ENCODE data around the gene AP4S1.
"Not testable (repeated sequence)": the region's sequence is repeated elsewhere in the genome, so short reads cannot be mapped to it uniquely, and the experiment has no call there.

Gene AP4S1, protein sequence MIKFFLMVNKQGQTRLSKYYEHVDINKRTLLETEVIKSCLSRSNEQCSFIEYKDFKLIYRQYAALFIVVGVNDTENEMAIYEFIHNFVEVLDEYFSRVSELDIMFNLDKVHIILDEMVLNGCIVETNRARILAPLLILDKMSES

DNA sequence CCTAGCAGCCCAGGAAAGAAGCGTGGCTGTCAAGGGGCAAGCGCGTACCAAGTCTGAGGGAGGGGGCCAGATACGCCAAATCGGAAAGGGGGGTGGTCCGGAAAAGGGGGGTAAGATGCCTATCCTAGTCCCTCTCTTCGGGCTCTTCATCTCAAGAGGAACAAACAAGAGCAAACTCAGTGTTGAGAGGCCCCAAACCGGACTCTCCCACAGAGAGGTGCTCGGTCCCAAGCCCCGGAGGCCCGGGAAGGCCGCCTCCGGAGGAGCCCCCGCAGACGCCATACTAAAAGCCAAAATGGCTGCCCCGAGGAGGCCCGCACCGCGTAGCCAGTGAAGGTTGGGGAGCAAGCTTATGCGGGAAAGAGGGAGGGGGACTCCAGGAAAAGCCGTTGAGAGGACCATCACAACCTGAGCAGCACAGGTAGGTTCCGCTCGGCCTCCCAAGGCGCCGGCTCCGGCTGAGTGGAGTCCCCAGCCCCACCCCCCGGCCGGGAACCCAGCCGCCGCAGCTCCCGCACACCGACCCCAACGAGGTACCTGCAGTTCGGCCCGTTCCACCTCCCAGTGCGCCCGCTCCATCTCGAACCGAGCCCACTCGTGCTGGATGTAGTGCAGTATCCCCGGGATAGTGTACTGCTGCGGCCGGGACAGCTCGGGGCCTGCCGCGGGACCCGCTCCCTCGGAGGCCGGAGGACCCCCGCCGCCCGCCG, at the start of gene AP4S1:
Gene AP4S1, plus strand, starts transcription at position 283 of the 710 bp plus-strand sequence. CDS start 40,548 bp downstream, outside the sequence.
- DNase-seq (ENCODE audit: low read depth in 2 of 2), result peak; percentile 14 to 38

- DNase-seq (ENCODE audit: low read depth in 2 of 2), result no peak
These were observed 47.7 kb upstream of the AP4S1 start for GRCh38 chr14:30977752-30978151.

- not testable (repeated sequence) for DNase-seq (ENCODE audit: low read depth in 2 of 2)
These were observed 45.2 kb upstream of the AP4S1 start for GRCh38 chr14:30980106-30980704.

DNA sequence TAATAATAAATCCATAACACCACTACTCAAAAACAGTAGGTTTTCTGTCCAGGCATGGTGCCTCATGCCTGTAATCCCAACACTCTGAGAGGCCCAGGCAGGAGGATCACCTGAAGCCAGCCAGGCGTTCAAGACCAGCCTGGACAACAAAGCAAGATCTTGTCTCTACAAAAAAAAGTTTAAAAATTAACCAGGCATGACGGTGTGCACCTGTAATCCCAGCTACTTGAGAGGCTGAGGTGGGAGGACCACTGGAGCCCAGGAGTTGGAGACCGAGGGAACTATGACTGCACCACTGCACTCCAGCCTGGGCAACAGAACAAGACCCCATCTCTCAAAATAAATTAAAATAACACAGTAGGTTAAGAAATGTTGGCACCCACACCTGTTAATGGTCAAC, 44.5 kb upstream of the AP4S1 start:
- DNase-seq (ENCODE audit: low read depth in 2 of 2), result no peak

GRCh38 chr14:30982533-30982932, 42.9 kb upstream of the AP4S1 start:
- no peak for DNase-seq (ENCODE audit: low read depth in 2 of 2)

DNA sequence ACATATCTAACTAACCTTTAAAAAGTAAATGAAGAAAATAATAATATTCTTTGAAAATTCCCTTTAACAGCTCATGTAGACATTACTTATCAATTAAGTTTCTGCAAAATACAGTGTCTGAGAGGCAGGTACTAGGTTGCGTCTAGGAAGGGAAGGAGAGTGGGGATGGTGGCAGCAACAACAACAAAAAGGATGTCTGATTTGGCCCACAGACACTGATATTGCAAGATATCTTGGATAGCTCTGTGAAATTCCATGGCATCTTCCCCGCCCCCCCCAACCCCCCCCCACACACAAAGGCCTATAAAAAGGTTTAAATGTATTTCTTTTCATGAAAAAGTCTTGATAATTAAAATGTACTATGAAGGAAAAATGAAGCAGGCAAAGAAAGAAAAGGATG, 41.6 kb upstream of the AP4S1 start:
- no peak for DNase-seq (ENCODE audit: low read depth in 2 of 2)

GRCh38 chr14:30985796-30986195, 39.7 kb upstream of the AP4S1 start:
- no peak for DNase-seq (ENCODE audit: low read depth in 2 of 2)

- no peak for DNase-seq (ENCODE audit: low read depth in 2 of 2)
These were observed 36.9 kb upstream of the AP4S1 start for GRCh38 chr14:30988509-30988908.

- DNase-seq (ENCODE audit: low read depth in 2 of 2), result no peak
These were observed 34.7 kb upstream of the AP4S1 start for GRCh38 chr14:30990770-30991169.

DNA sequence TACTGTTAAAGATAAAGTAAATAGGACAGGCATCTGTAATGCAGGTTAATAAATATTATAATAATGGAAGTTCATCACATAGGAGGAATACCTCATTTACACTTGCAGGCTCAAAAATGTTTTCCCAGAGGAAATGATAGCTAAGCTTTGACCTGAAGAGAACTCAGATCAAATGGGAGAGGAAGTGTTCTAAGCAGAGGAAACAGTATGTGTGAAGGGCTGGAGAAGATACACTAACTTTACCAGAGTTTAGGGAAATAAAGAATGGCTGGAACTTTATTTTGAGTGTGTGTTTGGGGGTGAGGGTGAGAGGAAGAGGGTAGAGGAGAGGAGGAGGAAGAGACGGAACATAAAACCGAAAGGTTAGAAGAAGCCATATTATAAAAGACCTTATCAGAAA, 34.0 kb upstream of the AP4S1 start:
- no peak for DNase-seq (ENCODE audit: low read depth in 2 of 2)

DNA sequence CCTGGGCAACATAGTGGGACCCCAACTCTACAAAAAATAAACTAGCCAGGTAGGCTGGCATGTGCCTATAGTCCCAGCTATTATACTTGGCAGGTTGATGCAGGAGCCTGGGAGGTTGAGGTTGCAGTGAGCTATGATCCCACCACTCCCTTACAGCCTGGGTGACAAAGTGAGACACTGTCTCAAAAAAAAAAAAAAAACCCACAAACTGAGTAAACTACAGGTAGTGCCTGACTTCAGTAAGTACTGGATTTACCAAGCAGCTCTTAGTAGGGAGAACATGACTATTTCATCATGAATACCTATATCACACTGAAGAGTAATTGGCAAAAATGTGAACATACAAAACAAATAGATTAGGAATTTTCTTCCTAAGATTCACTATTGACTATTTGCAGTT, 32.4 kb upstream of the AP4S1 start:
- no peak for DNase-seq (ENCODE audit: low read depth in 2 of 2)

- DNase-seq (ENCODE audit: low read depth in 2 of 2), result no peak
These were observed 30.5 kb upstream of the AP4S1 start for GRCh38 chr14:30994681-30995620.

- no peak for DNase-seq (ENCODE audit: low read depth in 2 of 2)
These were observed 29.8 kb upstream of the AP4S1 start for GRCh38 chr14:30995689-30996088.

- DNase-seq (ENCODE audit: low read depth in 2 of 2), result no peak
These were observed 28.4 kb upstream of the AP4S1 start for GRCh38 chr14:30996892-30997659.

GRCh38 chr14:30998100-30998706, 27.2 kb upstream of the AP4S1 start:
- DNase-seq (ENCODE audit: low read depth in 2 of 2), result no peak

DNA sequence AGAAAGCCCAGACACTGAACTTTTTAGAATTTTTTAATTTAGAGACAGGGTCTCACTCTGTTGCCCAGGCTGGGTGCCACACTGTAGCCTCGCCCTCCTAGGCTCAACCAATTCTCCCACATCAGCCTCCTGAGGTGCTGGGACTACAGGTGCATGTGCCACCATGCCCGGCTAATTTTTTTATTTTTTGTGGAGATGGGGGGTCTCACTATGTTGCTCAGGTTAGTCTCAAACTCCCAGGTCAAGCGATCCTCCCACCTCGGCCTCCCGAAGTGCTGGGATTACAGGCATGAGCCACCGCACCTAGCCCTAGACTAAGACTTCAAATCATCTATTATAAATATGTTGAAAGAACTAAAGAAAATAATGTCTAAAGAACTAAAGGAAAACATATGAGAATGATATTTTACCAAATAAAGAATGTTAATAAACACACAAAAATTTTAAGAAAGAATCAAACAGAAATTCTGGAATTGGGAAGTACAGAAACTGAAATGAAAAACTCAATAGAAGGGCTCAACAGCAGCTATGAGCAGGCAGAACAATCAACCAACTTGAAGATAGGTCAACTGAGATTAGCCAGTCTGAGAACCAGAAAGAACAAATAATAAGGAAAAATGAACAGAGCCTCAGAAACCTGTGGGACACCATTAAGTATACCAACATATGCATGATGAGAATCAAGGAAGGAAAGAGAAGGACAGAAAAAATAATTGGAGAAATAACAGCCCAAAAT, 26.2 kb upstream of the AP4S1 start:
- no peak for DNase-seq (ENCODE audit: low read depth in 2 of 2)

DNA sequence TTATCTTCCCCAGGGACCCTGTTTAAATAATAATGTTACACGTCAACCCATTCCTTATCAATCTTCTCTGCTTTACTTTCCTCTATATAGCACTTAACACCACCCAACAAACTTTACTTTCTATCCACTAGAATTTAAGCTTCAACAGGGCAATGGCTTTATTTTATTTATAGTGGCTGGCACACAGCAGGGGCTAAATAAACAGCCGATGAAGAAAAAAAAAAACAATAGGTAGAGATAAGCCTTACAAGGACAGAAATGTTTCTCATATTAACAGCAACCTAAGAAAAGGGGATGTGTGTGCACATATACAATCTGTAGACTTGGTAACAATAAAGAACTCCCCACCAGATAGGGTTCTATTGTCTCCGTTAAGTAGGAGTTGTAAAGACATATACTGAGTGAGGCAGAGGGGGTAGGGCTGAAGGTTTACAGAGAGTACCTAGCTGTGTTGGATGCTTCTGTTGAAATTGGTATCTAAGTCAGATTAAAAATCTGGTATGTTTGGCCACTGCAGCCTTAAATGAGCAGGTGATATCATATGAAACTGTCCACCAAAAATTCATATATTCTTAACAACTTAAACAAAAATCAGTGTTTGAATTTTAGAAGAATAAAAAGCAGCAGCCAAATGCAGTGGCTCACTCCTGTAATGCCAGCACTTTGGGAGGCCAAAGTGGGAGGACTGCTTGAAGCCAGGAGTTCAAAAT, 24.7 kb upstream of the AP4S1 start:
- no peak for DNase-seq (ENCODE audit: low read depth in 2 of 2)

DNA sequence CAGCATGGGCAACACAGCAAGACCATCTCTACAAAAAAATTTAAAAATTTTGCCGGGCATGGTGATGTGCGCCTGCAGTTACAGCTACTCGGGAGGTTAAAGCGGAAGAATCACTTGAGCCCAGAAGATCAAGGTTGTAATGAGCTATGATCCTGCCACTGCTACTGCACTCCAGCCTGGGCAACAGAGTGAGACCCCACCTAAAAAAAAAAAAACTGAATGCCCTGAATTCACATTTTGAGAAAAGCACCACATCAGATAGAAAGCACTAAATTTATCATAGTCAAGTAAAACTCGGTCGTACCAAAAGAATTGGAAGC, 24.1 kb upstream of the AP4S1 start:
- DNase-seq (ENCODE audit: low read depth in 2 of 2), result no peak

DNA sequence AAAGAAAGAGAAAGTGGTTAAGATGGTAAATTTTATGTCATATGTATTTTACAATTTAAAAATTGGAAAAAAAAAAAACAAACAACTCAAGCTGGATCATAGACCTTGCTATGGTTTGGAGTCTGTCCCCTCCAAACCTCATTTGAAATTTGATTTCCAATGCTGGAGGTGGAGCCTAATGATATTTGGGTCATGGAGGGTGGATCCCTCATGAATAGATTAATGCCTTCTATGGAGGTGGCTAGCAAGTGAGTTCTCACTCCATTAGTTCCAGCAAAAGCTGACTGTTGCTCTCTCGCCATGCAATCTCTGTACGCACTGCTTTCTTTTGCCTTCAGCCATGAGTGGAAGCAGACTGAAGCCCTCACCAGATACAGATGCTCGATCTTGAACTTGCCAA, 22.2 kb upstream of the AP4S1 start:
- DNase-seq (ENCODE audit: low read depth in 2 of 2), result no peak

DNA sequence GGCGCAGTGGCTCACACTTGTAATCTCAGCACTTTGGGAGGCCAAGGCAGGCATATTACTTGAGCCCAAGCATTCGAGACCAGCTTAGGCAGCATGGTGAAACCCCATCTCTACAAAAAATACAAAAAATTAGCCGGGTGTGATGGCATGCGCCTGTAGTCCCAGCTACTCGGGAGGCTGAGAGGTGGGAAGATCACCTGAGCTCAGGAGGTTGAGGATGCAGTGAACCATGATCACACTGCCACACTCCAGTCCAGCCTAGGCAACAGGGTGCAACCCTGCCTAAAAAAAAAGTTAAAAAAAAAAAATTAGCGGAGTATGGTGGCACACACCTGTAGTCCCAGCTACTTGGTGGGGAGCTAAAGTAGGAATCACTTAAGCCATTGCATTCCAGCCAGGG, 21.4 kb upstream of the AP4S1 start:
- not testable (repeated sequence) for DNase-seq (ENCODE audit: low read depth in 2 of 2)
